Adrenal gland (tissue), 5 donors: ENCODE measurements around the gene NOP16.

Source experiments
- POLR2A ChIP-seq, 2 donors: fragments of 450-650 bp; IDR thresholded peaks; one replicate each; pipeline ENCODE4 v1.6.1; 2017; ENCODE audit warnings: antibody characterized with exemption in 2 of 2, mild to moderate bottlenecking in 2 of 2, moderate library complexity in 1 of 2
- TF ChIP-seq, protein P1 (sequence below), 6 experiments: fragments of 450-650 bp in 4 of 6; fragments of 200-600 bp in 2 of 6; sonication (generic) in 1 of 6; IDR thresholded peaks; 1 replicate in 5 of 6; 2 replicates in 1 of 6; pipeline versions ENCODE4 v1.5.1 to v1.8.0; 2016 to 2021; ENCODE audit warnings: antibody characterized with exemption in 6 of 6, mild to moderate bottlenecking in 2 of 6, moderate library complexity in 1 of 6
- donor health status: DM: no; HTN: no; CAD: no.

- TF ChIP-seq, protein P1, sequence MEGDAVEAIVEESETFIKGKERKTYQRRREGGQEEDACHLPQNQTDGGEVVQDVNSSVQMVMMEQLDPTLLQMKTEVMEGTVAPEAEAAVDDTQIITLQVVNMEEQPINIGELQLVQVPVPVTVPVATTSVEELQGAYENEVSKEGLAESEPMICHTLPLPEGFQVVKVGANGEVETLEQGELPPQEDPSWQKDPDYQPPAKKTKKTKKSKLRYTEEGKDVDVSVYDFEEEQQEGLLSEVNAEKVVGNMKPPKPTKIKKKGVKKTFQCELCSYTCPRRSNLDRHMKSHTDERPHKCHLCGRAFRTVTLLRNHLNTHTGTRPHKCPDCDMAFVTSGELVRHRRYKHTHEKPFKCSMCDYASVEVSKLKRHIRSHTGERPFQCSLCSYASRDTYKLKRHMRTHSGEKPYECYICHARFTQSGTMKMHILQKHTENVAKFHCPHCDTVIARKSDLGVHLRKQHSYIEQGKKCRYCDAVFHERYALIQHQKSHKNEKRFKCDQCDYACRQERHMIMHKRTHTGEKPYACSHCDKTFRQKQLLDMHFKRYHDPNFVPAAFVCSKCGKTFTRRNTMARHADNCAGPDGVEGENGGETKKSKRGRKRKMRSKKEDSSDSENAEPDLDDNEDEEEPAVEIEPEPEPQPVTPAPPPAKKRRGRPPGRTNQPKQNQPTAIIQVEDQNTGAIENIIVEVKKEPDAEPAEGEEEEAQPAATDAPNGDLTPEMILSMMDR (IDR thresholded peaks at IDR 0.05) = no peak
- no peak for TF ChIP-seq POLR2A (IDR thresholded peaks at IDR 0.05)
These were observed 18.3 kb downstream of the NOP16 start for GRCh38 chr5:176369934-176370711.
